ENCODE results near the gene EIF2S1.

EIF2S1 gene

GRCh38 chr14:67425608-67426007, 65.5 kb downstream of the EIF2S1 start:
- no peak overlapping the region for H3K4me3 ChIP-seq (ENCODE audit: low read depth, low read length)
- TF ChIP-seq CTCF (IDR thresholded peaks at IDR 0.05; ENCODE audit: control insufficient read depth, extremely low read depth, insufficient read depth): no peak
- no peak for DNase-seq (ENCODE audit: low read depth)

GRCh38 chr14:67426161-67426560, 66.0 kb downstream of the EIF2S1 start:
- TF ChIP-seq CTCF (IDR thresholded peaks at IDR 0.05; ENCODE audit: control insufficient read depth, extremely low read depth, insufficient read depth): no peak
- H3K4me3 ChIP-seq (ENCODE audit: low read depth, low read length): no peak overlapping the region
- DNase-seq (ENCODE audit: low read depth): no peak

- no peak overlapping the region for H3K4me3 ChIP-seq (ENCODE audit: low read depth, low read length)
- peak; percentile 68 for DNase-seq (ENCODE audit: low read depth)
- TF ChIP-seq CTCF (IDR thresholded peaks at IDR 0.05; ENCODE audit: control insufficient read depth, extremely low read depth, insufficient read depth): peak; percentile 88
These were observed 67.0 kb downstream of the EIF2S1 start for GRCh38 chr14:67426983-67427606.

GRCh38 chr14:67428501-67429031, 68.4 kb downstream of the EIF2S1 start:
- no peak for DNase-seq (ENCODE audit: low read depth)
- no peak overlapping the region for H3K4me3 ChIP-seq (ENCODE audit: low read depth, low read length)
- TF ChIP-seq CTCF (IDR thresholded peaks at IDR 0.05; ENCODE audit: control insufficient read depth, extremely low read depth, insufficient read depth): no peak

- TF ChIP-seq CTCF (IDR thresholded peaks at IDR 0.05; ENCODE audit: control insufficient read depth, extremely low read depth, insufficient read depth): no peak
- no peak for DNase-seq (ENCODE audit: low read depth)
- no peak overlapping the region for H3K4me3 ChIP-seq (ENCODE audit: low read depth, low read length)
These were observed 69.5 kb downstream of the EIF2S1 start for GRCh38 chr14:67429510-67430205.

GRCh38 chr14:67432050-67432564, 72.0 kb downstream of the EIF2S1 start:
- no peak for TF ChIP-seq CTCF (IDR thresholded peaks at IDR 0.05; ENCODE audit: control insufficient read depth, extremely low read depth, insufficient read depth)
- no peak for DNase-seq (ENCODE audit: low read depth)
- no peak overlapping the region for H3K4me3 ChIP-seq (ENCODE audit: low read depth, low read length)
